22Rv1 (cell line): ENCODE results near the gene RGP1.

ENCODE experiments used
- ZFX ChIP-seq: fragments of 450-650 bp; IDR thresholded peaks from 2 replicates; pipeline ENCODE4 v1.6.1; 2017; ENCODE audit warnings: antibody characterized with exemption, borderline replicate concordance
- TF ChIP-seq, protein P1 (sequence below): fragments of 450-650 bp; IDR thresholded peaks from 2 replicates; pipeline ENCODE4 v1.5.1; 2017; ENCODE audit warnings: mild to moderate bottlenecking

DNA sequence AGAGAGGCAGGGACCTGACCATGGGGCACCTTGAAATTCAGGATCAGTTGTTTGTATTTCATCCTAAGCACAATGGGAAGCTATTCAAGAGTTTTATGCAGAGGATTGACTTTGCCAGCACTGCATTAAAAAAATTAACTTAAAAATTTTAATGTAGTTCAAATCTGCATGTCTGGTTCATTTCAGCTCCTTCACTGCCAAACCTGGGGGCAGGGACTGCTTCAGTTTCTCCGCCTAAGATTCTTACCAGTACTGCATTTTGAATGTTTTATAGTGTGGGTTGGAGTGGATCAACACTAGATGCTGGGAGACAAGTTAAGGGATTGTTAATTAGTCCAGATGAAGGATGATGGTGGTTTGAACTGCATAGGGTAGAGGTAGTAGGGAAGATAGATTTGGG lies 20.7 kb downstream of the RGP1 start:
- TF ChIP-seq, protein P1, sequence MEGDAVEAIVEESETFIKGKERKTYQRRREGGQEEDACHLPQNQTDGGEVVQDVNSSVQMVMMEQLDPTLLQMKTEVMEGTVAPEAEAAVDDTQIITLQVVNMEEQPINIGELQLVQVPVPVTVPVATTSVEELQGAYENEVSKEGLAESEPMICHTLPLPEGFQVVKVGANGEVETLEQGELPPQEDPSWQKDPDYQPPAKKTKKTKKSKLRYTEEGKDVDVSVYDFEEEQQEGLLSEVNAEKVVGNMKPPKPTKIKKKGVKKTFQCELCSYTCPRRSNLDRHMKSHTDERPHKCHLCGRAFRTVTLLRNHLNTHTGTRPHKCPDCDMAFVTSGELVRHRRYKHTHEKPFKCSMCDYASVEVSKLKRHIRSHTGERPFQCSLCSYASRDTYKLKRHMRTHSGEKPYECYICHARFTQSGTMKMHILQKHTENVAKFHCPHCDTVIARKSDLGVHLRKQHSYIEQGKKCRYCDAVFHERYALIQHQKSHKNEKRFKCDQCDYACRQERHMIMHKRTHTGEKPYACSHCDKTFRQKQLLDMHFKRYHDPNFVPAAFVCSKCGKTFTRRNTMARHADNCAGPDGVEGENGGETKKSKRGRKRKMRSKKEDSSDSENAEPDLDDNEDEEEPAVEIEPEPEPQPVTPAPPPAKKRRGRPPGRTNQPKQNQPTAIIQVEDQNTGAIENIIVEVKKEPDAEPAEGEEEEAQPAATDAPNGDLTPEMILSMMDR = no peak
- TF ChIP-seq ZFX = no peak
